Kidney (tissue), 14 donors: ENCODE measurements around the gene RAP2C. TPM values are rescaled to one million over a fixed set of nuclear protein-coding genes. Genes with fewer than 3 reads are reported as not detected.

ENCODE experiments used
- DNase-seq, 5 donors: peaks; one replicate each; pipeline ENCODE4 v3.0.0-alpha.2; 2013 to 2020
- FAIRE-seq: peaks from 2 replicates; lab custom pipeline; 2012; peaks lifted over from hg19 to GRCh38; lab: Jason Lieb, UNC
- H3K27ac ChIP-seq, 2 donors: one replicate each; pipeline ENCODE4 v1.7.0; 2013; ENCODE audit warnings: low read depth in 2 of 2, low read length in 2 of 2, inconsistent platforms in 1 of 2
- H3K27me3 ChIP-seq: one replicate; pipeline ENCODE4 v1.7.1; 2013; ENCODE audit warnings: low read length, inconsistent platforms; ENCODE audit not compliant: control insufficient read depth, insufficient read depth
- H3K36me3 ChIP-seq, 3 donors: one replicate each; pipeline versions ENCODE4 v1.7.0 to v1.7.1; 2013; ENCODE audit warnings: low read length in 3 of 3, control low read depth in 1 of 3, inconsistent platforms in 1 of 3; ENCODE audit not compliant: insufficient read depth in 3 of 3, control insufficient read depth in 2 of 3
- H3K4me1 ChIP-seq, 3 donors: one replicate each; pipeline versions ENCODE4 v1.7.0 to v1.7.1; 2013; ENCODE audit warnings: low read length in 3 of 3, inconsistent platforms in 1 of 3, low read depth in 1 of 3; ENCODE audit not compliant: control insufficient read depth in 2 of 3, insufficient read depth in 2 of 3
- H3K4me3 ChIP-seq, 3 donors: one replicate each; pipeline versions ENCODE4 v1.7.0 to v1.8.1; 2013; ENCODE audit warnings: low read length in 3 of 3, control low read depth in 1 of 3, inconsistent platforms in 1 of 3
- H3K9ac ChIP-seq, 3 donors: one replicate each; pipeline versions ENCODE4 v1.7.0 to v1.7.1; 2013; ENCODE audit warnings: low read length in 3 of 3, control low read depth in 1 of 3, inconsistent platforms in 1 of 3
- H3K9me3 ChIP-seq, 3 donors: one replicate each; pipeline versions ENCODE4 v1.7.0 to v1.7.1; 2013; ENCODE audit warnings: low read length in 3 of 3, control low read depth in 1 of 3, inconsistent platforms in 1 of 3; ENCODE audit not compliant: control insufficient read depth in 2 of 3, insufficient read depth in 1 of 3
- CTCF ChIP-seq: IDR thresholded peaks from 3 replicates; pipeline ENCODE4 v1.5.1; 2012; ENCODE audit warnings: mild to moderate bottlenecking, moderate library complexity, borderline replicate concordance; ENCODE audit not compliant: insufficient read depth; ENCODE audit errors: extremely low read depth
- intact Hi-C: fragments of 100-400 bp; cut with DNase I; formaldehyde crosslinking; loops from one replicate; pipeline ENCODE4 v1.11.1; 2022
- polyA plus RNA-seq: library from polyadenylated mRNA; stranded (reverse); fragments of 350-450 nt; fragmentation: Illumina TruSeq; extraction: RNeasy Lipid Tissue Mini Kit (QIAGEN cat#74804); gene quantifications from one replicate; pipeline ENCODE4 v1.2.3, GENCODE V29; 2014; ENCODE audit warnings: low read depth, low replicate concordance; ENCODE audit not compliant: insufficient read depth
- total RNA-seq: library from RNA; stranded (reverse); fragmentation: NEBNext Ultra II Directional; extraction: Animal tissue kit (Norgen Biotek cat#: 25700); gene quantifications from one replicate; pipeline ENCODE4 v1.2.1, GENCODE V29; 2021
- donor health status: control.
- donor health status: control.
- donor health status: control.
- donor health status: control.
- donor health status: control.
- donor health status: DM: yes; HTN: yes; CAD: no.
- donor health status: Normal renal cell carcinoma (clear cell type).

Gene RAP2C
- total and polyA plus RNA-seq, 2 donors from 2014 or later: 14.2 to 22.8 TPM

GRCh38 chrX:132208422-132208821 is 10.8 kb downstream of the RAP2C start:
- H3K27me3 ChIP-seq: no peaks in the 10 kb centered on the region
- intact Hi-C loops: no loop called here
- no peak overlapping the region for H3K4me3 ChIP-seq
- H3K9ac ChIP-seq: no peak overlapping the region
- no peak for TF ChIP-seq CTCF
- peaks cover 0 to 2% (median 0%) of the 10 kb centered on the region in 3 donors for H3K4me1 ChIP-seq
- no peak overlapping the region for H3K27ac ChIP-seq
- peak; percentile 99 for FAIRE-seq
- DNase-seq: no peak
- H3K36me3 ChIP-seq: peaks cover 0 to 3% (median 0%) of the 10 kb centered on the region in 3 donors
- H3K9me3 ChIP-seq: no peaks in the 10 kb centered on the region

- Histone ChIP-seq H3K4me1 (peaks cover 0 to 2% (median 0%) of the 10 kb centered on the region in 3 donors), H3K9me3 (no peaks in the 10 kb centered on the region), H3K4me3 (no peak overlapping the region), H3K27me3 (no peaks in the 10 kb centered on the region), H3K9ac (no peak overlapping the region), H3K27ac (no peak overlapping the region), H3K36me3 (peaks cover 0 to 3% (median 0%) of the 10 kb centered on the region in 3 donors)
- intact Hi-C loops: no loop called here
- DNase-seq (no peak), FAIRE-seq (no peak)
- no peak for TF ChIP-seq CTCF
These were observed 11.3 kb downstream of the RAP2C start for GRCh38 chrX:132207996-132208395.

- H3K4me3 ChIP-seq: no peak overlapping the region
- no peak overlapping the region for H3K9ac ChIP-seq
- FAIRE-seq (no peak), DNase-seq (no peak)
- intact Hi-C loops: no loop called here
- no peak overlapping the region for H3K27ac ChIP-seq
- no peaks in the 10 kb centered on the region for H3K4me1 ChIP-seq
- no peaks in the 10 kb centered on the region for H3K9me3 ChIP-seq
- no peak for TF ChIP-seq CTCF
- no peaks in the 10 kb centered on the region for H3K27me3 ChIP-seq
- peaks cover 0 to 3% (median 0%) of the 10 kb centered on the region in 3 donors for H3K36me3 ChIP-seq
These were observed 13.0 kb downstream of the RAP2C start for GRCh38 chrX:132206259-132206658.

- no peak for DNase-seq
- no peak for FAIRE-seq
These were observed 14.6 kb downstream of the RAP2C start for GRCh38 chrX:132204629-132205028.

More at GRCh38 chrX:132204629-132205028, 14.6 kb downstream of the RAP2C start:
- no peaks in the 10 kb centered on the region for H3K27me3 ChIP-seq
- no peaks in the 10 kb centered on the region for H3K9me3 ChIP-seq
- H3K4me1 ChIP-seq: no peaks in the 10 kb centered on the region
- H3K27ac ChIP-seq: no peak overlapping the region
- H3K9ac ChIP-seq: no peak overlapping the region
- no peak overlapping the region for H3K4me3 ChIP-seq
- peaks cover 0 to 3% (median 1%) of the 10 kb centered on the region in 3 donors for H3K36me3 ChIP-seq
- no peak for TF ChIP-seq CTCF
- intact Hi-C loops: no loop called here
